Trophoblast cell (in vitro differentiated cells and primary cell): Measurements from ENCODE around the gene DLGAP1.

Experiments
- DNase-seq, 2 donors: peaks; one replicate each; pipeline ENCODE4 v3.0.0-alpha.2; 2016
- H2AFZ ChIP-seq: 2 replicates; pipeline ENCODE4 v1.6.1; 2013; ENCODE audit warnings: low read length, moderate library complexity, mild to moderate bottlenecking; ENCODE audit not compliant: insufficient read depth, poor library complexity
- H2AK5ac ChIP-seq: 2 replicates; pipeline ENCODE4 v1.6.1; 2013; ENCODE audit warnings: mild to moderate bottlenecking, low read length
- H2BK120ac ChIP-seq: 2 replicates; pipeline ENCODE4 v1.6.1; 2013; ENCODE audit warnings: low read length, mild to moderate bottlenecking, moderate library complexity; ENCODE audit not compliant: insufficient read depth, poor library complexity
- H2BK12ac ChIP-seq: 2 replicates; pipeline ENCODE4 v1.6.1; 2013; ENCODE audit warnings: mild to moderate bottlenecking, low read length, moderate library complexity
- H2BK5ac ChIP-seq: 2 replicates; pipeline ENCODE4 v1.6.1; 2013; ENCODE audit warnings: low read length, low read depth, moderate library complexity, mild to moderate bottlenecking; ENCODE audit not compliant: poor library complexity
- H3K14ac ChIP-seq: 2 replicates; pipeline ENCODE4 v1.6.1; 2013; ENCODE audit warnings: mild to moderate bottlenecking, low read length
- H3K18ac ChIP-seq: 2 replicates; pipeline ENCODE4 v1.6.1; 2013; ENCODE audit warnings: mild to moderate bottlenecking, low read length
- H3K23ac ChIP-seq: 2 replicates; pipeline ENCODE4 v1.6.1; 2013; ENCODE audit warnings: low read length
- H3K27ac ChIP-seq: 2 replicates; pipeline ENCODE4 v1.5.1; 2013; ENCODE audit warnings: low read depth, mild to moderate bottlenecking, inconsistent platforms, low read length, moderate library complexity
- H3K27me3 ChIP-seq: 2 replicates; pipeline ENCODE4 v1.6.1; 2013; ENCODE audit warnings: inconsistent platforms, mild to moderate bottlenecking, low read length, moderate library complexity; ENCODE audit not compliant: insufficient read depth
- H3K36me3 ChIP-seq, 2 experiments: 1 replicate in 1 of 2; 2 replicates in 1 of 2; pipeline ENCODE4 v1.6.1; 2013; ENCODE audit warnings: low read length in 2 of 2, mild to moderate bottlenecking in 2 of 2, moderate library complexity in 1 of 2; ENCODE audit not compliant: insufficient read depth in 2 of 2, control insufficient read depth in 1 of 2
- H3K4ac ChIP-seq: 2 replicates; pipeline ENCODE4 v1.6.1; 2013; ENCODE audit warnings: low read depth, mild to moderate bottlenecking, low read length, moderate library complexity
- H3K4me1 ChIP-seq, 2 experiments: 1 replicate in 1 of 2; 2 replicates in 1 of 2; pipeline ENCODE4 v1.6.1; 2013; ENCODE audit warnings: low read length in 2 of 2, mild to moderate bottlenecking in 2 of 2, moderate library complexity in 1 of 2; ENCODE audit not compliant: insufficient read depth in 2 of 2, control insufficient read depth in 1 of 2
- H3K4me2 ChIP-seq: 2 replicates; pipeline ENCODE4 v1.6.1; 2013; ENCODE audit warnings: inconsistent platforms, mild to moderate bottlenecking, low read length, moderate library complexity
- H3K4me3 ChIP-seq: 2 replicates; pipeline ENCODE4 v1.5.1; 2013; ENCODE audit warnings: mild to moderate bottlenecking, low read depth, low read length, inconsistent platforms
- H3K79me1 ChIP-seq: one replicate; pipeline ENCODE4 v1.6.1; 2013; ENCODE audit warnings: low read length
- H3K79me2 ChIP-seq: 2 replicates; pipeline ENCODE4 v1.6.1; 2013; ENCODE audit warnings: low read length, mild to moderate bottlenecking; ENCODE audit not compliant: control insufficient read depth, insufficient read depth, poor library complexity
- H3K9ac ChIP-seq: 2 replicates; pipeline ENCODE4 v1.6.1; 2013; ENCODE audit warnings: mild to moderate bottlenecking, low read length
- H3K9me3 ChIP-seq: 2 replicates; pipeline ENCODE4 v1.6.1; 2013; ENCODE audit warnings: low read depth, mild to moderate bottlenecking, control low read depth, inconsistent platforms, low read length; ENCODE audit not compliant: insufficient read depth
- H4K12ac ChIP-seq: 2 replicates; pipeline ENCODE4 v1.6.1; 2013; ENCODE audit warnings: low read depth, mild to moderate bottlenecking, low read length, moderate library complexity
- H4K8ac ChIP-seq: 2 replicates; pipeline ENCODE4 v1.6.1; 2013; ENCODE audit warnings: low read depth, mild to moderate bottlenecking, low read length, moderate library complexity
- H4K91ac ChIP-seq: one replicate; pipeline ENCODE4 v1.6.1; 2013; ENCODE audit warnings: low read depth, mild to moderate bottlenecking, low read length, moderate library complexity
- WGBS: extraction: QIAGEN DNeasy Blood & Tissue Kit; methylation state at CpG from one replicate; pipeline ENCODE4 v1.1.7; 2013; ENCODE audit warnings: missing lambda C conversion rate; ENCODE audit not compliant: insufficient read length, insufficient coverage; ENCODE audit errors: extremely low coverage; 5-methylcytosine and 5-hydroxymethylcytosine counted together

The DLGAP1 gene

DNA sequence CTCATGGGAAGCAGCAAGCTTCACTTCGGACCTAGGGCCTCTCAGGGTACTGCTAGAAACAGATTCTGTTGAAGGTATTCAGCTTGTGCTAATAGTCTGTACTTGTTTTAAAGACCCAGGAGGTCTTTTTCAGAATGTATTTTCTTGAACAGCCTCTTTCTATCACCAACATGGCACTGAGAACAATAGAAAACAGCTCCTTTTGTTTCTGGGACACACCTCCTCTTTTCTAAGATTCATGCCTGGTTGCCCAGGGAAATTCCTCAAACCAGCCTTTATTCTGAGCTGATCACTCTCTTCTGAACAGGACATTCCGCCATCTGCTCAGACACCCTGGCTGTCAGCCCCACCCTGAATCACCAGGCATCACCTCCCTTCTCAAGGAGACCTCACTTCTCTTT lies 615.5 kb downstream of the DLGAP1 start:
- Histone ChIP-seq H3K79me1 (no peaks in the 10 kb centered on the region), H2BK120ac (no peak overlapping the region), H3K9me3 (no peaks in the 10 kb centered on the region), H3K36me3 (no peaks in the 10 kb centered on the region), H2AK5ac (no peak overlapping the region), H4K8ac (no peak overlapping the region), H2BK5ac (no peak overlapping the region), H3K23ac (no peak overlapping the region), H3K4me1 (no peaks in the 10 kb centered on the region), H3K4ac (no peak overlapping the region), H2BK12ac (no peak overlapping the region), H4K12ac (no peak overlapping the region), H3K79me2 (no peaks in the 10 kb centered on the region), H3K4me2 (no peak overlapping the region), H3K27ac (no peak overlapping the region), H3K9ac (no peak overlapping the region), H4K91ac (no peak overlapping the region), H3K18ac (no peak overlapping the region), H2AFZ (no peak overlapping the region), H3K14ac (no peak overlapping the region), H3K4me3 (no peak overlapping the region), H3K27me3 (no peaks in the 10 kb centered on the region)
- no CpG with 5 or more reads among the region's 2 CpGs for WGBS
- no peak for DNase-seq

DNA sequence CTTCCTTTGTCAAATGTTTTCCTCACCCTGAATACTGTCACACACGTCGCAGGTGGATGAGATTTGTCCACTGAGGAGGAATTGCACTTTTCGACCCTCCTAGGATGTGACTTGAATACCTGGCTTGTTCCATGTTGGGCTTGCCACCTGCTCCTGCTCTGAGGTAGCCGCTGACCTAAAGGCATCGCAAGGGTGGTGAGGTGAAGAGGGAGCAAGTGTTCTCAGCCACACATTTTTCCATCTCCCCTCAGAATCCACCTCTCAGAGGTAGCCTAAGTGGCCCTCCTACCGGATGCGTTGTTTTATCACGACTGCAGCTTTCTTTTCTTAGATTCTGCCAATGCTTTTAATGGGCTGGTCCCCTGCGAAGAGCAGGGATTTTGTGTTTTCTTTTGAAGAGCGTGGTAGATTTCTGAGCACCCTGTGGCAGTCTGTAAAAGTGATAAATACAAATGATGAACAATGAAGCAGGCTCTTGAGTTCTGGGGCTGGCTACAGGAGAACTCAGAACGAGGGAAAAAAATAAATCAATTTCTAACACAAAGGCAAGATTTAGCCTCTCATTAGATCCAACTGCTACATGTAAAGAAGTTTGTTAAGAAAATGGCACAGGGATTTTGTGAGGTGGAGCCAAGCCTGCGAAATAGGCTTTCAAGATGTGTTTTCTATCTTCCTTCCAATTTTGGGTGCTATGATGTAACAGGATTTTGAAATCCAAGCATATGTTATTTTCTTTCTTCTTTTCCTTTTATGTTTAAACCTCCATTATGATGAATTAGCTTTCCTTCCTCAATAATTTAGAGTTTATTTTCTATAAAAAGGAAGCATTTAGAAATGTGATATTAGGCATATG lies 618.4 kb downstream of the DLGAP1 start:
- WGBS: no CpG with 5 or more reads among the region's 12 CpGs
- Histone ChIP-seq H3K27me3 (no peaks in the 10 kb centered on the region), H3K4me2 (no peak overlapping the region), H3K14ac (no peak overlapping the region), H4K8ac (no peak overlapping the region), H2BK120ac (no peak overlapping the region), H2BK5ac (no peak overlapping the region), H3K27ac (no peak overlapping the region), H3K4ac (no peak overlapping the region), H4K91ac (no peak overlapping the region), H3K4me3 (no peak overlapping the region), H3K36me3 (no peaks in the 10 kb centered on the region), H2BK12ac (no peak overlapping the region), H2AFZ (no peak overlapping the region), H3K9me3 (no peaks in the 10 kb centered on the region), H3K79me2 (no peaks in the 10 kb centered on the region), H4K12ac (no peak overlapping the region), H3K79me1 (no peaks in the 10 kb centered on the region), H3K18ac (no peak overlapping the region), H3K9ac (no peak overlapping the region), H3K23ac (no peak overlapping the region), H3K4me1 (no peaks in the 10 kb centered on the region), H2AK5ac (no peak overlapping the region)
- no peak for DNase-seq

DNA sequence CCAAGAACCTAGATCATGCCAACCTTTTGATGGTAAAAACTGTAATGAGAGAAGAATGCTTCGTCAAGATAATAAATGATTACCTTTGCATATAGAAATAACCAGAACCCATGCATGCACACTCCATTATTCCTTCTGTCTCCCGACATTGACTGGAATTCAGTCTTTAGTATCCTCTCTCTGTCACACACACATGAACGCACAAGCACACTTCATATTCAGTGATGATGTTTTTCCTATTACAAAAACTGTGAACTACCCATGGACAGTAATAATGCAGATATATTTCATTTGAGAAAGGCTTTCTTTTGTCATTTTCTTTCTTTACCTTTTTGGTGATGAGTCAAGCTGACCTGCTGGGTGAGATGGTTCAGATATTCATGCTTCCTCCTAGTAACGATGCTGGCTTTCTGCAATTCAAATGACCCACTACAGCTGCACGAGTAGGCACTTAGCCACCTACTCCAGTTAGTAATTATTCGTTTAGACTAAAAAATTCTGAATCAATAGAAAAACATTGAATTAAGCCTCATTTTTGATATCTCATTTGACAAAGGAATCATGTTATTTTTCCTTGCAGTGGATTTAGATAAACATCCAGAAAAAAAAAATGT lies 623.0 kb downstream of the DLGAP1 start:
- Histone ChIP-seq H2AFZ (no peak overlapping the region), H4K12ac (no peak overlapping the region), H3K79me2 (no peaks in the 10 kb centered on the region), H3K27me3 (no peaks in the 10 kb centered on the region), H3K79me1 (no peaks in the 10 kb centered on the region), H3K9me3 (no peaks in the 10 kb centered on the region), H3K4me1 (no peaks in the 10 kb centered on the region), H3K9ac (no peak overlapping the region), H3K36me3 (no peaks in the 10 kb centered on the region), H3K27ac (no peak overlapping the region), H4K91ac (no peak overlapping the region), H3K23ac (no peak overlapping the region), H3K4me3 (no peak overlapping the region), H4K8ac (no peak overlapping the region), H2AK5ac (no peak overlapping the region), H3K14ac (no peak overlapping the region), H2BK120ac (no peak overlapping the region), H2BK5ac (no peak overlapping the region), H3K4ac (no peak overlapping the region), H2BK12ac (no peak overlapping the region), H3K4me2 (no peak overlapping the region), H3K18ac (no peak overlapping the region)
- peak in 1 of 2 donors; percentile 25 for DNase-seq
- WGBS: no CpG with 5 or more reads among the region's 6 CpGs

DNA sequence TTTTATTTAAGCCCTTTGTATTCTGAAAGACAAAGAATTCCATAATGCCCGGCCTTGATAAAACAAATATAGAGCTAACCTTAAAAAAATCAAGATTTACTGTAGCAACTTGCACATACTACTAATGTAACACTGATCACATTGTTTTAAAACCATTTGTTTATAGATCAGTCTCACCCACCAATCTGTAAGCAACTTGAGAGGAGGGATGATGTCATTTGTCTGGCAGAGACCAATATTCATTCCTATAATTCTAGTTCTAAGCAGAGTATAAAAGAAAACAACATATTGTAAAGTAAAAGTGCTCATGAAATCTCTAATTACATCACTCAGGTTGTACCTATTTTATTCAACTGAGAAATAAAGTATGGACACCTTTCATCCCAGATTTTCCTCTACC lies 624.5 kb downstream of the DLGAP1 start:
- no peak overlapping the region for H3K4me2 ChIP-seq
- H3K4ac ChIP-seq: no peak overlapping the region
- no peak overlapping the region for H3K18ac ChIP-seq
- no peak overlapping the region for H3K4me3 ChIP-seq
- no peak overlapping the region for H4K91ac ChIP-seq
- H2BK5ac ChIP-seq: no peak overlapping the region
- no peak overlapping the region for H4K12ac ChIP-seq
- WGBS: no CpG with 5 or more reads among the region's 1 CpG
- no peaks in the 10 kb centered on the region for H3K4me1 ChIP-seq
- DNase-seq: no peak
- no peak overlapping the region for H2BK120ac ChIP-seq
- no peaks in the 10 kb centered on the region for H3K36me3 ChIP-seq
- H3K79me1 ChIP-seq: no peaks in the 10 kb centered on the region
- H2AFZ ChIP-seq: no peak overlapping the region
- H3K27me3 ChIP-seq: no peaks in the 10 kb centered on the region
- no peak overlapping the region for H2BK12ac ChIP-seq
- no peaks in the 10 kb centered on the region for H3K79me2 ChIP-seq
- no peaks in the 10 kb centered on the region for H3K9me3 ChIP-seq
- H3K27ac ChIP-seq: no peak overlapping the region
- H3K23ac ChIP-seq: no peak overlapping the region
- no peak overlapping the region for H4K8ac ChIP-seq
- H3K9ac ChIP-seq: no peak overlapping the region
- H2AK5ac ChIP-seq: no peak overlapping the region
- H3K14ac ChIP-seq: no peak overlapping the region
